Smooth muscle cell of the coronary artery (primary cell): ENCODE results near the gene TNFAIP3. TPM values are rescaled to one million over a fixed set of nuclear protein-coding genes. Genes with fewer than 3 reads are reported as not detected.

Experiments
- total RNA-seq: library from RNA; depleted of rRNA; stranded (reverse); fragments of >200 nt; gene quantifications from 2 replicates; pipeline ENCODE4 v1.2.3, GENCODE V29; 2014; ENCODE audit warnings: low replicate concordance

The TNFAIP3 gene
- total RNA-seq: 2.1 and 11.9 TPM in 2 replicates

DNA sequence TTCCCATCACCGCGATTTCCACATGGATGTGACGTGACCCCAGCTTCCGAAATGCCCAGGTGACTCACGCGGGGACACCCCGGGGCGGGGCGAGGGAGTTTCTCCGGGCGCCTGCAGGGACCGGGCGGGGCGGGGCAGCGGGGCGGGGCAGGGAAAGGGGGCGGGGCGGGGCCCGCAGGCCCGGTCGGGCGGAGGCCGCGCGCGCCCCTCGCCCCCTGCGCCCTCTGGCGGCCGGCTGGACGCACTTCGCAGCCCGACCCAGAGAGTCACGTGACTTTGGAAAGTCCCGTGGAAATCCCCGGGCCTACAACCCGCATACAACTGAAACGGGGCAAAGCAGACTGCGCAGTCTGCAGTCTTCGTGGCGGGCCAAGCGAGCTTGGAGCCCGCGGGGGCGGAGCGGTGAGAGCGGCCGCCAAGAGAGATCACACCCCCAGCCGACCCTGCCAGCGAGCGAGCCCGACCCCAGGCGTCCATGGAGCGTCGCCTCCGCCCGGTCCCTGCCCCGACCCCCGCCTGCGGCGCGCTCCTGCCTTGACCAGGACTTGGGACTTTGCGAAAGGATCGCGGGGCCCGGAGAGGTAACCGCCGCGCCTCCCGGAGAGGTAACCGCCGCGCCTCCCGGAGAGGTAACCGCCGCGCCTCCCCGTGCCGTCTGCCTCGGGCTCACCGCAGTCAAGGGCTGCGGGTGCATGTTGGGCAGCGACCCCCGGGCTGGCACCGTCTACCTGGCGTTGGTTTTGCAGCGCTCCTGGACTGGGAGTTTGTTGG lies at the start of gene TNFAIP3:
TSS of gene TNFAIP3 (plus strand) at position 346 of the 771 bp plus-strand sequence. CDS start 3,969 bp downstream, outside the sequence.

Other genes with a start within 250 kb of the TNFAIP3 start
- 8.9 and 14.3 TPM in 2 replicates for gene PERP, start 240.2 kb downstream of the TNFAIP3 start, total RNA-seq